Stimulated activated CD4-positive, alpha-beta T cell treated with anti-CD3 and anti-CD28 coated beads, TNF-alpha, amount 100 ng/mL, for 24 hours (primary cell): ENCODE results near the gene CAAP1.
"Not testable (repeated sequence)": the region's sequence is repeated elsewhere in the genome, so short reads cannot be mapped to it uniquely, and the experiment has no call there.

Source experiments
- DNase-seq, 3 experiments: peaks; one replicate each; pipeline ENCODE4 v3.0.0-alpha.2; 2020; ENCODE audit warnings: low read depth in 3 of 3

CAAP1 gene

GRCh38 chr9:26833792-26834191 is 58.8 kb downstream of the CAAP1 start:
- DNase-seq: no peak

GRCh38 chr9:26828391-26828955 is 64.1 kb downstream of the CAAP1 start:
- not testable (repeated sequence) for DNase-seq

GRCh38 chr9:26814799-26815198 is 77.8 kb downstream of the CAAP1 start:
- DNase-seq: no peak

- DNase-seq: no peak
Observed at GRCh38 chr9:26813247-26813646, 79.4 kb downstream of the CAAP1 start.

GRCh38 chr9:26812217-26812616 is 80.4 kb downstream of the CAAP1 start:
- no peak for DNase-seq

- DNase-seq: no peak
Observed at GRCh38 chr9:26811106-26811505, 81.5 kb downstream of the CAAP1 start.

- DNase-seq: no peak
Observed at GRCh38 chr9:26809795-26810194, 82.8 kb downstream of the CAAP1 start.

GRCh38 chr9:26807161-26807560 is 85.4 kb downstream of the CAAP1 start:
- DNase-seq: no peak

- DNase-seq: no peak
Observed at GRCh38 chr9:26802921-26803320, 89.7 kb downstream of the CAAP1 start.

- no peak for DNase-seq
Observed at GRCh38 chr9:26801772-26802171, 90.8 kb downstream of the CAAP1 start.

GRCh38 chr9:26800322-26800721 is 92.3 kb downstream of the CAAP1 start:
- DNase-seq: no peak

- DNase-seq: no peak
Observed at GRCh38 chr9:26791274-26791673, 101.3 kb downstream of the CAAP1 start.
